H9 (cell line): ENCODE data around the gene SMIM21. TPM values are rescaled to one million over a fixed set of nuclear protein-coding genes. Genes with fewer than 3 reads are reported as not detected.

ENCODE experiments used
- DNase-seq: peaks from one replicate; pipeline ENCODE4 v3.0.0-alpha.2; 2017
- H2AFZ ChIP-seq: one replicate; pipeline ENCODE4 v1.6.1; 2013; ENCODE audit warnings: mild to moderate bottlenecking, low read length, control low read depth, moderate library complexity
- H2AK5ac ChIP-seq: 2 replicates; pipeline ENCODE4 v1.6.1; 2013; ENCODE audit warnings: low read length, control low read depth, mixed read lengths; ENCODE audit not compliant: insufficient read length
- H2BK120ac ChIP-seq: one replicate; pipeline ENCODE4 v1.6.1; 2013; ENCODE audit warnings: low read depth, mild to moderate bottlenecking, low read length, control low read depth, inconsistent platforms; ENCODE audit not compliant: poor library complexity, severe bottlenecking
- H2BK12ac ChIP-seq: 2 replicates; pipeline ENCODE4 v1.6.1; 2013; ENCODE audit warnings: low read length, control low read depth, mixed read lengths, low read depth; ENCODE audit not compliant: insufficient read length
- H2BK15ac ChIP-seq: 2 replicates; pipeline ENCODE4 v1.6.1; 2013; ENCODE audit warnings: low read depth, low read length, control low read depth
- H2BK20ac ChIP-seq: one replicate; pipeline ENCODE4 v1.6.1; 2013; ENCODE audit warnings: low read depth, mild to moderate bottlenecking, low read length, control low read depth, inconsistent platforms; ENCODE audit not compliant: poor library complexity, severe bottlenecking
- H2BK5ac ChIP-seq: 2 replicates; pipeline ENCODE4 v1.6.1; 2013; ENCODE audit warnings: low read length, control low read depth, mixed read lengths; ENCODE audit not compliant: insufficient read length
- H3K14ac ChIP-seq: 2 replicates; pipeline ENCODE4 v1.6.1; 2013; ENCODE audit warnings: low read length, control low read depth; ENCODE audit not compliant: insufficient read depth
- H3K18ac ChIP-seq: 2 replicates; pipeline ENCODE4 v1.6.1; 2013; ENCODE audit warnings: low read depth, mild to moderate bottlenecking, mixed read lengths, low read length, control low read depth; ENCODE audit not compliant: insufficient read length
- H3K23ac ChIP-seq: 2 replicates; pipeline ENCODE4 v1.6.1; 2013; ENCODE audit warnings: low read length, control low read depth, mixed read lengths, low read depth; ENCODE audit not compliant: insufficient read length
- H3K23me2 ChIP-seq: 2 replicates; pipeline ENCODE4 v1.6.1; 2013; ENCODE audit warnings: low read depth, mild to moderate bottlenecking, mixed read lengths, low read length, control low read depth; ENCODE audit not compliant: insufficient read length, poor library complexity, severe bottlenecking
- H3K27ac ChIP-seq: 2 replicates; pipeline ENCODE4 v1.5.1; 2013; ENCODE audit warnings: low read length, control low read depth, mixed read lengths, low read depth; ENCODE audit not compliant: insufficient read length
- H3K27me3 ChIP-seq: 2 replicates; pipeline ENCODE4 v1.6.1; 2013; ENCODE audit warnings: low read length, control low read depth, inconsistent platforms; ENCODE audit not compliant: insufficient read depth
- H3K4ac ChIP-seq: 2 replicates; pipeline ENCODE4 v1.6.1; 2013; ENCODE audit warnings: low read depth, mild to moderate bottlenecking, control low read depth, inconsistent platforms, low read length, moderate library complexity
- H3K4me1 ChIP-seq: 2 replicates; pipeline ENCODE4 v1.6.1; 2013; ENCODE audit warnings: low read length, control low read depth, inconsistent platforms; ENCODE audit not compliant: insufficient read depth
- H3K4me2 ChIP-seq: 2 replicates; pipeline ENCODE4 v1.6.1; 2013; ENCODE audit warnings: low read length, control low read depth, mixed read lengths; ENCODE audit not compliant: insufficient read length, insufficient read depth
- H3K56ac ChIP-seq: 2 replicates; pipeline ENCODE4 v1.6.1; 2013; ENCODE audit warnings: low read depth, mild to moderate bottlenecking, mixed read lengths, low read length, control low read depth; ENCODE audit not compliant: insufficient read length
- H3K79me1 ChIP-seq: 2 replicates; pipeline ENCODE4 v1.6.1; 2013; ENCODE audit warnings: low read depth, mild to moderate bottlenecking, moderate library complexity, low read length, control low read depth, inconsistent platforms; ENCODE audit not compliant: insufficient read depth, poor library complexity, severe bottlenecking
- H3K79me2 ChIP-seq: 2 replicates; pipeline ENCODE4 v1.6.1; 2013; ENCODE audit warnings: low read length, control low read depth, inconsistent platforms; ENCODE audit not compliant: insufficient read depth
- H3K9ac ChIP-seq: 2 replicates; pipeline ENCODE4 v1.6.1; 2013; ENCODE audit warnings: low read length, control low read depth, mixed read lengths; ENCODE audit not compliant: insufficient read length; ENCODE audit errors: extremely low read depth
- H3K9me3 ChIP-seq: one replicate; pipeline ENCODE4 v1.6.1; 2013; ENCODE audit warnings: low read depth, low read length, inconsistent platforms; ENCODE audit not compliant: control insufficient read depth
- H3T11ph ChIP-seq: one replicate; pipeline ENCODE4 v1.6.1; 2013; ENCODE audit warnings: mild to moderate bottlenecking, low read length, control low read depth, inconsistent platforms
- H4K20me1 ChIP-seq: one replicate; pipeline ENCODE4 v1.6.1; 2013; ENCODE audit not compliant: control insufficient read depth, insufficient read length, insufficient read depth
- H4K5ac ChIP-seq: 2 replicates; pipeline ENCODE4 v1.6.1; 2013; ENCODE audit warnings: low read depth, mild to moderate bottlenecking, mixed read lengths, low read length, control low read depth; ENCODE audit not compliant: insufficient read length
- H4K8ac ChIP-seq: replicated peaks from 2 replicates; pipeline ENCODE4 v1.6.1; 2013; ENCODE audit warnings: low read length, control low read depth, mixed read lengths, low read depth; ENCODE audit not compliant: insufficient read length
- H4K91ac ChIP-seq: 2 replicates; pipeline ENCODE4 v1.6.1; 2013; ENCODE audit warnings: low read depth, mild to moderate bottlenecking, moderate library complexity, mixed read lengths, low read length, control low read depth; ENCODE audit not compliant: insufficient read length
- H3K27ac Mint-ChIP-seq, 3 experiments: 2 replicates in 2 of 3; 3 replicates in 1 of 3; pipeline ENCODE4 v1.8.0; 2020 to 2021; ENCODE audit warnings: mixed read lengths in 3 of 3, mild to moderate bottlenecking in 1 of 3, moderate library complexity in 1 of 3
- H3K27me3 Mint-ChIP-seq: 2 replicates; pipeline ENCODE4 v1.8.0; 2021; ENCODE audit warnings: low read depth, mild to moderate bottlenecking, moderate library complexity, mixed read lengths
- H3K36me3 Mint-ChIP-seq, 3 experiments: 2 replicates in 2 of 3; 3 replicates in 1 of 3; pipeline ENCODE4 v1.8.0; 2020 to 2021; ENCODE audit warnings: low read depth in 3 of 3, mixed read lengths in 3 of 3; ENCODE audit not compliant: insufficient read depth in 1 of 3
- H3K4me1 Mint-ChIP-seq, 2 experiments: 2 replicates each; pipeline ENCODE4 v1.8.0; 2020; ENCODE audit warnings: mixed read lengths in 2 of 2
- H3K4me3 Mint-ChIP-seq, 2 experiments: 2 replicates in 1 of 2; 3 replicates in 1 of 2; pipeline ENCODE4 v1.8.0; 2020 to 2021; ENCODE audit warnings: mild to moderate bottlenecking in 2 of 2, mixed read lengths in 2 of 2, moderate library complexity in 1 of 2
- H3K9me3 Mint-ChIP-seq, 2 experiments: 2 replicates in 1 of 2; 3 replicates in 1 of 2; pipeline ENCODE4 v1.8.0; 2020; ENCODE audit warnings: mild to moderate bottlenecking in 2 of 2, mixed read lengths in 2 of 2, moderate library complexity in 1 of 2
- CTCF ChIP-seq: fragments of 200-600 bp; sonication (generic); conservative IDR thresholded peaks from 3 replicates; pipeline ENCODE4 v1.8.0; 2021; ENCODE audit warnings: antibody characterized with exemption, mild to moderate bottlenecking
- WGBS: extraction: QIAGEN DNeasy Blood & Tissue Kit; methylation state at CpG from one replicate; pipeline ENCODE4 v1.1.7; 2013; ENCODE audit warnings: missing lambda C conversion rate, low lambda C conversion rate, mixed read lengths; ENCODE audit not compliant: insufficient read length; ENCODE audit errors: extremely low coverage; 5-methylcytosine and 5-hydroxymethylcytosine counted together
- total RNA-seq: library from RNA; stranded (reverse); gene quantifications from 2 replicates; pipeline ENCODE4 v1.2.1, GENCODE V29; 2021

Gene SMIM21
- total RNA-seq, 1 experiment from 2014 or later = not detected

- Histone ChIP-seq H3K4me2 (no peak overlapping the region), H2AFZ (no peak overlapping the region), H2BK20ac (no peak overlapping the region), H3T11ph (no peak overlapping the region), H3K79me1 (no peaks in the 10 kb centered on the region), H3K27me3 (no peaks in the 10 kb centered on the region), H3K18ac (no peak overlapping the region), H4K91ac (no peak overlapping the region), H3K23ac (no peak overlapping the region), H2BK5ac (no peak overlapping the region), H3K27ac (no peak overlapping the region), H3K9ac (no peak overlapping the region), H2BK15ac (no peak overlapping the region), H2BK120ac (no peak overlapping the region), H3K23me2 (no peaks in the 10 kb centered on the region), H3K9me3 (no peaks in the 10 kb centered on the region), H2BK12ac (no peak overlapping the region), H4K8ac (no peak overlapping the region), H2AK5ac (no peak overlapping the region), H3K14ac (no peak overlapping the region), H3K56ac (no peak overlapping the region), H3K79me2 (no peaks in the 10 kb centered on the region), H4K5ac (no peak overlapping the region), H3K4me1 (no peaks in the 10 kb centered on the region), H3K4ac (no peak overlapping the region), H4K20me1 (no peaks in the 10 kb centered on the region)
- no CpG with 5 or more reads among the region's 6 CpGs for WGBS
- TF ChIP-seq CTCF = no peak
- H3K4me3 Mint-ChIP-seq = no peak overlapping the region
- peaks cover 9 to 12% of the 10 kb centered on the region in 2 experiments; a peak in 4 of 5 replicates for H3K9me3 Mint-ChIP-seq
- H3K4me1 Mint-ChIP-seq = peaks cover 0 to 14% of the 10 kb centered on the region in 2 experiments; a peak in 3 of 4 replicates
- peaks cover 5% of the 10 kb centered on the region for H3K27me3 Mint-ChIP-seq
- peaks cover 0 to 7% (median 0%) of the 10 kb centered on the region in 3 experiments; a peak in 3 of 7 replicates for H3K36me3 Mint-ChIP-seq
- H3K27ac Mint-ChIP-seq = no peak overlapping the region
- no peak for DNase-seq
These were observed 53.0 kb downstream of the SMIM21 start for GRCh38 chr18:75374466-75374865.
